Inflammatory macrophage treated with lipopolysaccharide for 4 hours (primary cell): Measurements from ENCODE around the gene HBM.
"Not testable (repeated sequence)": the region's sequence is repeated elsewhere in the genome, so short reads cannot be mapped to it uniquely, and the experiment has no call there.

Experiments used
- DNase-seq: peaks from one replicate; pipeline ENCODE4 v3.0.0-alpha.2; 2020

Gene HBM

DNA sequence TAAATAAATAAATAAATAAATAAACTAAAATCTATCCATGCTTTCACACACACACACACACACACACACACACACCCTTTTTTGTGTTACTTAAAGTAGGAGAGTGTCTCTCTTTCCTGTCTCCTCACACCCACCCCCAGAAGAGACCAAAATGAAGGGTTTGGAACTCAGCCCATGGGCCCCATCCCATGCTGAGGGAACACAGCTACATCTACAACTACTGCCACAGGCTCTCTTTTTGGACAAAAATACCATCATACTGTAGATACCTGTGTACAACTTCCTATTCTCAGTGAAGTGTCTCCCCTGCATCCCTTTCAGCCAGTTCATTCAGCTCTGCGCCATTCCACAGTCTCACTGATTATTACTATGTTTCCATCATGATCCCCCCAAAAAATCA is 5.0 kb downstream of the HBM start:
- no peak for DNase-seq

DNA sequence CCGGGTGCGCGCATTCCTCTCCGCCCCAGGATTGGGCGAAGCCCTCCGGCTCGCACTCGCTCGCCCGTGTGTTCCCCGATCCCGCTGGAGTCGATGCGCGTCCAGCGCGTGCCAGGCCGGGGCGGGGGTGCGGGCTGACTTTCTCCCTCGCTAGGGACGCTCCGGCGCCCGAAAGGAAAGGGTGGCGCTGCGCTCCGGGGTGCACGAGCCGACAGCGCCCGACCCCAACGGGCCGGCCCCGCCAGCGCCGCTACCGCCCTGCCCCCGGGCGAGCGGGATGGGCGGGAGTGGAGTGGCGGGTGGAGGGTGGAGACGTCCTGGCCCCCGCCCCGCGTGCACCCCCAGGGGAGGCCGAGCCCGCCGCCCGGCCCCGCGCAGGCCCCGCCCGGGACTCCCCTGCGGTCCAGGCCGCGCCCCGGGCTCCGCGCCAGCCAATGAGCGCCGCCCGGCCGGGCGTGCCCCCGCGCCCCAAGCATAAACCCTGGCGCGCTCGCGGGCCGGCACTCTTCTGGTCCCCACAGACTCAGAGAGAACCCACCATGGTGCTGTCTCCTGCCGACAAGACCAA is 6.7 kb downstream of the HBM start, which contains the start of gene HBA2:
HBA2 (plus strand) TSS at position 503 of the 568 bp plus-strand sequence; CDS start at position 540, 37 bp downstream.
- not testable (repeated sequence) for DNase-seq

DNA sequence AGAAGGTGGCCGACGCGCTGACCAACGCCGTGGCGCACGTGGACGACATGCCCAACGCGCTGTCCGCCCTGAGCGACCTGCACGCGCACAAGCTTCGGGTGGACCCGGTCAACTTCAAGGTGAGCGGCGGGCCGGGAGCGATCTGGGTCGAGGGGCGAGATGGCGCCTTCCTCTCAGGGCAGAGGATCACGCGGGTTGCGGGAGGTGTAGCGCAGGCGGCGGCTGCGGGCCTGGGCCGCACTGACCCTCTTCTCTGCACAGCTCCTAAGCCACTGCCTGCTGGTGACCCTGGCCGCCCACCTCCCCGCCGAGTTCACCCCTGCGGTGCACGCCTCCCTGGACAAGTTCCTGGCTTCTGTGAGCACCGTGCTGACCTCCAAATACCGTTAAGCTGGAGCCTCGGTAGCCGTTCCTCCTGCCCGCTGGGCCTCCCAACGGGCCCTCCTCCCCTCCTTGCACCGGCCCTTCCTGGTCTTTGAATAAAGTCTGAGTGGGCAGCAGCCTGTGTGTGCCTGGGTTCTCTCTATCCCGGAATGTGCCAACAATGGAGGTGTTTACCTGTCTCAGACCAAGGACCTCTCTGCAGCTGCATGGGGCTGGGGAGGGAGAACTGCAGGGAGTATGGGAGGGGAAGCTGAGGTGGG is 7.6 kb downstream of the HBM start:
- DNase-seq = not testable (repeated sequence)

DNA sequence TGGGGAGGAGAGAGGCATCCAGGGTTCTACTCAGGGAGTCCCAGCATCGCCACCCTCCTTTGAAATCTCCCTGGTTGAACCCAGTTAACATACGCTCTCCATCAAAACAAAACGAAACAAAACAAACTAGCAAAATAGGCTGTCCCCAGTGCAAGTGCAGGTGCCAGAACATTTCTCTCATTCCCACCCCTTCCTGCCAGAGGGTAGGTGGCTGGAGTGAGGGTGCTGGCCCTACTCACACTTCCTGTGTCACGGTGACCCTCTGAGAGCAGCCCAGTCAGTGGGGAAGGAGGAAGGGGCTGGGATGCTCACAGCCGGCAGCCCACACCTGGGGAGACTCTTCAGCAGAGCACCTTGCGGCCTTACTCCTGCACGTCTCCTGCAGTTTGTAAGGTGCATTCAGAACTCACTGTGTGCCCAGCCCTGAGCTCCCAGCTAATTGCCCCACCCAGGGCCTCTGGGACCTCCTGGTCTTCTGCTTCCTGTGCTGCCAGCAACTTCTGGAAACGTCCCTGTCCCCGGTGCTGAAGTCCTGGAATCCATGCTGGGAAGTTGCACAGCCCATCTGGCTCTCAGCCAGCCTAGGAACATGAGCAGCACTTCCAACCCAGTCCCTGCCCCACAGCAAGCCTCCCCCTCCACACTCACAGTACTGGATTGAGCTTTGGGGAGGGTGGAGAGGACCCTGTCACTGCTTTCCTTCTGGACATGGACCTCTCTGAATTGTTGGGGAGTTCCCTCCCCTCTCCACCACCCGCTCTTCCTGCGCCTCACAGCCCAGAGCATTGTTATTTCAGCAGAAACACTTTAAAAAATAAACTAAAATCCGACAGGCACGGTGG is 8.4 kb downstream of the HBM start:
- DNase-seq = not testable (repeated sequence)

DNA sequence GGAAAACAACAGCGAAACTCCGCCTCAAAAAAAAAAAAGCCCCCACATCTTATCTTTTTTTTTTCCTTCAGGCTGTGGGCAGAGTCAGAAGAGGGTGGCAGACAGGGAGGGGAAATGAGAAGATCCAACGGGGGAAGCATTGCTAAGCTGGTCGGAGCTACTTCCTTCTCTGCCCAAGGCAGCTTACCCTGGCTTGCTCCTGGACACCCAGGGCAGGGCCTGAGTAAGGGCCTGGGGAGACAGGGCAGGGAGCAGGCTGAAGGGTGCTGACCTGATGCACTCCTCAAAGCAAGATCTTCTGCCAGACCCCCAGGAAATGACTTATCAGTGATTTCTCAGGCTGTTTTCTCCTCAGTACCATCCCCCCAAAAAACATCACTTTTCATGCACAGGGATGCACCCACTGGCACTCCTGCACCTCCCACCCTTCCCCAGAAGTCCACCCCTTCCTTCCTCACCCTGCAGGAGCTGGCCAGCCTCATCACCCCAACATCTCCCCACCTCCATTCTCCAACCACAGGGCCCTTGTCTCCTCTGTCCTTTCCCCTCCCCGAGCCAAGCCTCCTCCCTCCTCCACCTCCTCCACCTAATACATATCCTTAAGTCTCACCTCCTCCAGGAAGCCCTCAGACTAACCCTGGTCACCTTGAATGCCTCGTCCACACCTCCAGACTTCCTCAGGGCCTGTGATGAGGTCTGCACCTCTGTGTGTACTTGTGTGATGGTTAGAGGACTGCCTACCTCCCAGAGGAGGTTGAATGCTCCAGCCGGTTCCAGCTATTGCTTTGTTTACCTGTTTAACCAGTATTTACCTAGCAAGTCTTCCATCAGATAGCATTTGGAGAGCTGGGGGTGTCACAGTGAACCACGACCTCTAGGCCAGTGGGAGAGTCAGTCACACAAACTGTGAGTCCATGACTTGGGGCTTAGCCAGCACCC is 9.5 kb downstream of the HBM start:
- DNase-seq = peak; percentile 21

DNA sequence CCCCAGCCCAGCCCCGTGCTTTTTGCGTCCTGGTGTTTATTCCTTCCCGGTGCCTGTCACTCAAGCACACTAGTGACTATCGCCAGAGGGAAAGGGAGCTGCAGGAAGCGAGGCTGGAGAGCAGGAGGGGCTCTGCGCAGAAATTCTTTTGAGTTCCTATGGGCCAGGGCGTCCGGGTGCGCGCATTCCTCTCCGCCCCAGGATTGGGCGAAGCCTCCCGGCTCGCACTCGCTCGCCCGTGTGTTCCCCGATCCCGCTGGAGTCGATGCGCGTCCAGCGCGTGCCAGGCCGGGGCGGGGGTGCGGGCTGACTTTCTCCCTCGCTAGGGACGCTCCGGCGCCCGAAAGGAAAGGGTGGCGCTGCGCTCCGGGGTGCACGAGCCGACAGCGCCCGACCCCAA is 10.2 kb downstream of the HBM start:
- not testable (repeated sequence) for DNase-seq

DNA sequence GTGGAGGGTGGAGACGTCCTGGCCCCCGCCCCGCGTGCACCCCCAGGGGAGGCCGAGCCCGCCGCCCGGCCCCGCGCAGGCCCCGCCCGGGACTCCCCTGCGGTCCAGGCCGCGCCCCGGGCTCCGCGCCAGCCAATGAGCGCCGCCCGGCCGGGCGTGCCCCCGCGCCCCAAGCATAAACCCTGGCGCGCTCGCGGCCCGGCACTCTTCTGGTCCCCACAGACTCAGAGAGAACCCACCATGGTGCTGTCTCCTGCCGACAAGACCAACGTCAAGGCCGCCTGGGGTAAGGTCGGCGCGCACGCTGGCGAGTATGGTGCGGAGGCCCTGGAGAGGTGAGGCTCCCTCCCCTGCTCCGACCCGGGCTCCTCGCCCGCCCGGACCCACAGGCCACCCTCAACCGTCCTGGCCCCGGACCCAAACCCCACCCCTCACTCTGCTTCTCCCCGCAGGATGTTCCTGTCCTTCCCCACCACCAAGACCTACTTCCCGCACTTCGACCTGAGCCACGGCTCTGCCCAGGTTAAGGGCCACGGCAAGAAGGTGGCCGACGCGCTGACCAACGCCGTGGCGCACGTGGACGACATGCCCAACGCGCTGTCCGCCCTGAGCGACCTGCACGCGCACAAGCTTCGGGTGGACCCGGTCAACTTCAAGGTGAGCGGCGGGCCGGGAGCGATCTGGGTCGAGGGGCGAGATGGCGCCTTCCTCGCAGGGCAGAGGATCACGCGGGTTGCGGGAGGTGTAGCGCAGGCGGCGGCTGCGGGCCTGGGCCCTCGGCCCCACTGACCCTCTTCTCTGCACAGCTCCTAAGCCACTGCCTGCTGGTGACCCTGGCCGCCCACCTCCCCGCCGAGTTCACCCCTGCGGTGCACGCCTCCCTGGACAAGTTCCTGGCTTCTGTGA is 11.0 kb downstream of the HBM start, which contains the start of gene HBA1:
HBA1 (plus strand) TSS at position 204 of the 906 bp plus-strand sequence; CDS start at position 241, 37 bp downstream.
- DNase-seq = not testable (repeated sequence)

DNA sequence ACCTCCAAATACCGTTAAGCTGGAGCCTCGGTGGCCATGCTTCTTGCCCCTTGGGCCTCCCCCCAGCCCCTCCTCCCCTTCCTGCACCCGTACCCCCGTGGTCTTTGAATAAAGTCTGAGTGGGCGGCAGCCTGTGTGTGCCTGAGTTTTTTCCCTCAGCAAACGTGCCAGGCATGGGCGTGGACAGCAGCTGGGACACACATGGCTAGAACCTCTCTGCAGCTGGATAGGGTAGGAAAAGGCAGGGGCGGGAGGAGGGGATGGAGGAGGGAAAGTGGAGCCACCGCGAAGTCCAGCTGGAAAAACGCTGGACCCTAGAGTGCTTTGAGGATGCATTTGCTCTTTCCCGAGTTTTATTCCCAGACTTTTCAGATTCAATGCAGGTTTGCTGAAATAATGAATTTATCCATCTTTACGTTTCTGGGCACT is 11.6 kb downstream of the HBM start:
- DNase-seq = no peak

DNA sequence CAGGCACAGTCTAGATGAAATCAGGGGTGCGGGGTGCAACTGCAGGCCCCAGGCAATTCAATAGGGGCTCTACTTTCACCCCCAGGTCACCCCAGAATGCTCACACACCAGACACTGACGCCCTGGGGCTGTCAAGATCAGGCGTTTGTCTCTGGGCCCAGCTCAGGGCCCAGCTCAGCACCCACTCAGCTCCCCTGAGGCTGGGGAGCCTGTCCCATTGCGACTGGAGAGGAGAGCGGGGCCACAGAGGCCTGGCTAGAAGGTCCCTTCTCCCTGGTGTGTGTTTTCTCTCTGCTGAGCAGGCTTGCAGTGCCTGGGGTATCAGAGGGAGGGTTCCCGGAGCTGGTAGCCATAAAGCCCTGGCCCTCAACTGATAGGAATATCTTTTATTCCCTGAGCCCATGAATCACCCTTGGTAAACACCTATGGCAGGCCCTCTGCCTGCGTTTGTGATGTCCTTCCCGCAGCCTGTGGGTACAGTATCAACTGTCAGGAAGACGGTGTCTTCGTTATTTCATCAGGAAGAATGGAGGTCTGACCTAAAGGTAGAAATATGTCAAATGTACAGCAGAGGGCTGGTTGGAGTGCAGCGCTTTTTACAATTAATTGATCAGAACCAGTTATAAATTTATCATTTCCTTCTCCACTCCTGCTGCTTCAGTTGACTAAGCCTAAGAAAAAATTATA is 12.3 kb downstream of the HBM start:
- DNase-seq = no peak

DNA sequence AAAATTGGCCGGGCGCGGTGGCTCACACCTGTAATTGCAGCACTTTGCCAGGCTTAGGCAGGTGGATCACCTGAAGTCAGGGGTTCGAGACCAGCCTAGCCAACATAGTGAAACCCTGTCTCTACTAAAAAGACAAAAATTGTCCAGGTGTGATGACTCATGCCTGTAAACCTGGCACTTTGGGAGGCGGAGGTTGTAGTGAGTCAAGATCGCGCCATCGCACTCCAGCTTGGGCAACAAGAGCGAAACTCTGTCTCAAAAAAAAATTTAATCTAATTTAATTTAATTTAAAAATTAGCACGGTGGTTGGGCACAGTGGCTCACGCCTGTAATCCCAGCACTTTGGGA is 12.9 kb downstream of the HBM start:
- DNase-seq = no peak

DNA sequence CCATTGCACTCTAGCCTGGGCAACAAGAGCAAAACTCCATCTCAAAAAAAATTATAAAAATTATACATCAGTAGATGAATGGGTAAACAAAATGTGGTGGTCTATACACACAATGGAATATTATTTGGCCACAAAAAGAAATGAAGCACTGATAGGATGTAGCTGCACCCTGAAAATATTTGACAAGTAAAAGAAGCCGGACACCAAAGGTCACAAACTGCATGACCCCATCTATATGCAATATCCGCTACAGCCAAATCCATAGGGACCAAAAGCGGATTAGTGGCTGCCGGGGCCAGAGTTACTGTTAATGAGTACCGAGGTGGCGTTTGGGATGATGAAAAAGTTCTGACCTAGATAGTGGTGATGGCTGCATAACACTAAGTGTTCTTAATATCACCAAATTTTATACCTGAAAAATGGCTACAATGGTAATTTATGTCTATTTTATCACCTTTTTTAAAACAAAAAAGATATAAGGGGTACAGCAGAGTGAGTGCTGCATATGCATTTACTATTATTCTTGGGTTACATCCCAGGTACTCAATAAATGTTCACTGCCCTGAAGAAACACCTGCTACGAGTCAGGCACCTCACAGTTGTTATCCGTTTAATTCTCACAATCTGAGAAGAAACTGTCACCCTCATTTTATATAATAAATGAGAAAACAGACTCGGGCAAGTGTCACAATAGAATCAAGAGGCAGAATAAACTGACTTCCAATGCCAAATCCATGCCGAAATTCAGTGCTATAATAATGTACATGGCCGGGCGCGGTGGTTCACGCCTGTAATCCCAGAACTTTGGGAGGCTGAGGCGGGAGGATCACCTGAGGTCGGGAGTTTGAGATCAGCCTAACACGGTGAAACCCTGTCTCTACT is 13.7 kb downstream of the HBM start:
- no peak for DNase-seq

DNA sequence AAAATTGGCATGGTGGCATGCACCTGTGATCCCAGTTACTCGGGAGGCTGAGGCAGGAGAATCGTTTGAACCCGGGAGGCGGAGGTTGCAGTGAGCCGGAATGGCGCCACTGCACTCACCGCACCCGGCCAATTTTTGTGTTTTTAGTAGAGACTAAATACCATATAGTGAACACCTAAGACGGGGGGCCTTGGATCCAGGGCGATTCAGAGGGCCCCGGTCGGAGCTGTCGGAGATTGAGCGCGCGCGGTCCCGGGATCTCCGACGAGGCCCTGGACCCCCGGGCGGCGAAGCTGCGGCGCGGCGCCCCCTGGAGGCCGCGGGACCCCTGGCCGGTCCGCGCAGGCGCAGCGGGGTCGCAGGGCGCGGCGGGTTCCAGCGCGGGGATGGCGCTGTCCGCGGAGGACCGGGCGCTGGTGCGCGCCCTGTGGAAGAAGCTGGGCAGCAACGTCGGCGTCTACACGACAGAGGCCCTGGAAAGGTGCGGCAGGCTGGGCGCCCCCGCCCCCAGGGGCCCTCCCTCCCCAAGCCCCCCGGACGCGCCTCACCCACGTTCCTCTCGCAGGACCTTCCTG is 14.4 kb downstream of the HBM start, which contains the start of gene HBQ1:
HBQ1 (plus strand) TSS at position 359 of the 575 bp plus-strand sequence; CDS start at position 387, 28 bp downstream.
- peak; percentile 4 for DNase-seq

DNA sequence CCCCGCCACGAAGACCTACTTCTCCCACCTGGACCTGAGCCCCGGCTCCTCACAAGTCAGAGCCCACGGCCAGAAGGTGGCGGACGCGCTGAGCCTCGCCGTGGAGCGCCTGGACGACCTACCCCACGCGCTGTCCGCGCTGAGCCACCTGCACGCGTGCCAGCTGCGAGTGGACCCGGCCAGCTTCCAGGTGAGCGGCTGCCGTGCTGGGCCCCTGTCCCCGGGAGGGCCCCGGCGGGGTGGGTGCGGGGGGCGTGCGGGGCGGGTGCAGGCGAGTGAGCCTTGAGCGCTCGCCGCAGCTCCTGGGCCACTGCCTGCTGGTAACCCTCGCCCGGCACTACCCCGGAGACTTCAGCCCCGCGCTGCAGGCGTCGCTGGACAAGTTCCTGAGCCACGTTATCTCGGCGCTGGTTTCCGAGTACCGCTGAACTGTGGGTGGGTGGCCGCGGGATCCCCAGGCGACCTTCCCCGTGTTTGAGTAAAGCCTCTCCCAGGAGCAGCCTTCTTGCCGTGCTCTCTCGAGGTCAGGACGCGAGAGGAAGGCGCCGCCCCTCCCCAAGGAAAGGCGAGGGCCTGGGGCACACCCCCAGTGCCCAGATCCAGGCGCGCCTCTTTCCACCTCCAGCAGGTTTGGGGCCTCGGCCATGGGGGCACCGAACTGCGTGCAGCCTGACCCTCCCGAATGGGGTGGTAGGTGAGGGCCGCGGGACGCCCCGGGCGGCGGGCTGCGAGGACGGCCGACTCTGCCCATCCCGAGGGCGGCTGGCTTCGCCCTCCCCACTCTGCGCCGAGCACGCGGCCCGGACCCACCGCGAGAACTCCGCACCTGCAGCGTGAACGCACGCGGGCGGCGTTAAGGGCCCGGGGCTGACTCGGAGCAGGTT is 15.1 kb downstream of the HBM start:
- DNase-seq = peak; percentile 38

DNA sequence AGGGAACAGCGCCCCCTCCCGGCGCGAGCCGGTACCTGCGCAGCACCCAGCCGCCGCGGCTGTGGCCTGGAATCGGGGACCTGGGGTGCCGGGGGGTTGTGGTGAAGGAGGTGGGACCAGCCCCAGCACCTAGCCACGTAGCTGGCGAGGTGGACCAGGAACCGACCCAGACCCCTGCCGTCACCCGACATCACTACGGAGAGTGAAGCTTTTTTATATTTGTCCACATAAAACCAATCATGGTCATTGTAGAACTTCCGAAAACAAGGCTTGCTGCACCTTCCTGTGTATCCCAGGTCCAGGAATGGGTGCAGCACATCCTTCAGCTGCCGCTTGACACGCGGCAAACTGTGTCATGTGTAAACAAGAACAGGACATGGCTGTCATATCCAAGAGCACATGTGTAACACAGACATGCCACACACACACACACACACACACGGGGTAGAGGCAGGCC is 15.8 kb downstream of the HBM start:
- no peak for DNase-seq

DNA sequence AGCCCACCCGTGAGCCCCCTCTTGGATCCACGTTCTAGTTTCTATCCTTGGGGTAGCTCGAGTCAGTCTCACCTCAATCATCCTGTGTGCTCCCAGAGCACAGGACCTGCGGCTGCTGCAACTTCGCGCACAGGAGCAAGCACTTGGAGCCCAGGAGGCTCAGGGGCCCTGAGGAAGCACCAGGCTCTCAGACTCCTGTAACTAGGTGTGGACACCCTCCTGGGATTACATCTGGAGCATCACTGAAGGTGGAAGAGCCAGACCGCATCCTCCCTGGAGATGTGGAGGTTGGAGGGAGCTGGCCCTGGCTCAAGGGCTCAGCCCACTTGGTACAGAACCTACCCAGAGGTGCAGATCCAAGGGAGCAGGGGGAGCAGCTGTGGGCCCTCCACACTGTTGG is 17.2 kb downstream of the HBM start:
- DNase-seq = no peak

DNA sequence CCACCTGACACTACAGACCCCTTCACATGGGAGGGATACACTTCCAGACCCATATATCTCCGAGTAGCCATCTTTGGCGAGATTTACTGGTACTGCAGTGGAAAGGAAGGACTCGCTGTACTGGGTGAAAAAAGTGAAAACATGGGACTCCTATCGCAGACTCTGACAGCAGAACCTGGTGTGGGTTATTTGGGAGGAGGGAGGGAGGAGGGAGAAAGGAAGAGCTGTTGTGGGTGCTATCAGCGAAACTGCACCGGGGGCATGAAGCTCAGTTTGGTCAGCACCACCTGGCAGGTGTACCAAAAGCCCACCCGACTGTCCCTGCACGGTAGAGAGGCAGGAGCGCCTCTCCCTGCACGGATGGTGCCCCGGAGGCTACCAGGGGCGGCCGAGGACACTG is 19.4 kb downstream of the HBM start:
- DNase-seq = no peak

DNA sequence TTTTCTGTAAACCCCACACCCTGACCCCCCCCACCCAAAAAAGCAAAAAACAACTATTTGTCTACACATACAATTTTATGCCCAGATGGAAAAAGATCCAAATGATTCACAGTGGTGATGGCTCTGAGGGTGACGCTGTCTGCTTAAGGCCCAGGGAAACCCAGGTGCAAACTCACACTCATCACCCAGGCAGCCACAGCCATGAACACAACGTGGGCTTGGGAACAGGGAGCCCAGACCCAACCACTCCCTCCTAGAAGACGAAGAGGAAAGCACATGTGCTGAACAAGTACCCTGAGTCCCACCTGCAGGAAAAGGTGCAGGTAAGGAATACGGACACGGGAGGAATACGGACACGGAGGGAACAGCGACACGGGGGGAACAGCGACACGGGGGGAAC is 19.9 kb downstream of the HBM start:
- no peak for DNase-seq

DNA sequence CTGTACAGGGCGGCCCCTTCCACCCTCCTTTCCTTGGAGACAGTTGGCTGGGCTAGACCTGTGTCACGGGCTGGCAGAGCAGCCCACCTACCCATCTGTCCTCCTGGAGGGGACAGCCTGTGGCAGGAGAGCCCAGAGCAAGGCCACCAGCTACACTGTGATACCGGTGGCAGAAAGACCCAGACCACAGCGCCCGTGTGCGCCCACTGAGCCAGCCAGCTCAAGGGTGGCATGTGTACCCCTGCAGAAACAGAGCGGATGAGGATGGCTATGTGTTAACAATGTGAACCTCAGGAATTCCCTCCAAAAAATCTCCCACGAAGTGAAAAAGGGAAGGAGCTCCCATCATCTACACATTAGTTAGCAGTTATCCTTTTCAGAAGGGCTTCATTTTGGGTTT is 21.6 kb downstream of the HBM start:
- no peak for DNase-seq
